Loucy (cell line): ENCODE results near the gene GABBR2.

Source experiments
- CTCF ChIP-seq: fragments of 200-600 bp; sonication (generic); conservative IDR thresholded peaks from 2 replicates; pipeline ENCODE4 v1.5.1; 2014; ENCODE audit warnings: mild to moderate bottlenecking, antibody characterized with exemption, low read length
- EZH2phosphoT487 ChIP-seq: fragments of 200-600 bp; IDR thresholded peaks from 2 replicates; pipeline ENCODE4 v1.6.1; 2018; ENCODE audit warnings: antibody characterized with exemption, mild to moderate bottlenecking, moderate library complexity, borderline replicate concordance

- no peak for TF ChIP-seq CTCF
- no peak for TF ChIP-seq EZH2phosphoT487
Observed at GRCh38 chr9:98413084-98413483, 295.7 kb downstream of the GABBR2 start.
